DND-41 (cell line): ENCODE results near the gene CERS6.
"Not testable (repeated sequence)": the region's sequence is repeated elsewhere in the genome, so short reads cannot be mapped to it uniquely, and the experiment has no call there.

Experiments
- ATAC-seq: fragments of 200-7000 bp; cut with Tn5 transposase; 3 replicates; pipeline ENCODE4 v1.9.1; 2021; ENCODE audit warnings: low read depth; ENCODE audit not compliant: insufficient read depth
- DNase-seq: peaks from one replicate; pipeline ENCODE4 v3.0.0-alpha.2; 2020
- H2AFZ ChIP-seq: 2 replicates; pipeline ENCODE4 v1.6.0; 2012; ENCODE audit warnings: low read depth, low read length
- H3K27ac ChIP-seq: 2 replicates; pipeline ENCODE4 v1.5.1; 2012; ENCODE audit warnings: low read length, inconsistent platforms
- H3K27me3 ChIP-seq: fragments of 200-600 bp; sonication (generic); 2 replicates; pipeline ENCODE4 v1.6.0; 2012; ENCODE audit warnings: low read length, mild to moderate bottlenecking, inconsistent platforms; ENCODE audit not compliant: insufficient read depth, poor library complexity
- H3K36me3 ChIP-seq: 2 replicates; pipeline ENCODE4 v1.5.1; 2012; ENCODE audit warnings: low read length, inconsistent platforms; ENCODE audit not compliant: insufficient read depth
- H3K4me1 ChIP-seq: 2 replicates; pipeline ENCODE4 v1.5.1; 2012; ENCODE audit warnings: mild to moderate bottlenecking, low read length; ENCODE audit not compliant: insufficient read depth
- H3K4me2 ChIP-seq: 2 replicates; pipeline ENCODE4 v1.6.0; 2012; ENCODE audit warnings: mild to moderate bottlenecking, moderate library complexity, low read length, inconsistent platforms; ENCODE audit not compliant: insufficient read depth
- H3K4me3 ChIP-seq, 2 experiments: fragments of 200-600 bp in 1 of 2; shearing (Covaris generic) in 1 of 2; 2 replicates each; pipeline ENCODE4 v1.5.1; 2012 to 2016; ENCODE audit warnings: inconsistent platforms in 2 of 2, low read length in 2 of 2, mild to moderate bottlenecking in 2 of 2, low read depth in 1 of 2, moderate library complexity in 1 of 2
- H3K79me2 ChIP-seq: 2 replicates; pipeline ENCODE4 v1.6.0; 2012; ENCODE audit warnings: low read length, inconsistent platforms; ENCODE audit not compliant: insufficient read depth
- H3K9ac ChIP-seq: 2 replicates; pipeline ENCODE4 v1.6.0; 2012; ENCODE audit warnings: low read depth, mild to moderate bottlenecking, inconsistent platforms, low read length, moderate library complexity
- H3K9me3 ChIP-seq: 2 replicates; pipeline ENCODE4 v1.5.1; 2012; ENCODE audit warnings: low read length, moderate library complexity, mild to moderate bottlenecking, inconsistent platforms; ENCODE audit not compliant: insufficient read depth, severe bottlenecking
- H4K20me1 ChIP-seq: 2 replicates; pipeline ENCODE4 v1.6.0; 2012; ENCODE audit warnings: low read length; ENCODE audit not compliant: insufficient read depth
- CTCF ChIP-seq: IDR thresholded peaks from 2 replicates; pipeline ENCODE4 v1.5.1; 2012; ENCODE audit warnings: borderline replicate concordance, low read length, moderate library complexity, mild to moderate bottlenecking; ENCODE audit not compliant: poor library complexity, severe bottlenecking; ENCODE audit errors: extremely low read depth
- EZH2 ChIP-seq: IDR thresholded peaks from 3 replicates; pipeline ENCODE4 v1.6.1; 2012; ENCODE audit warnings: borderline replicate concordance, low read depth, mild to moderate bottlenecking, moderate library complexity, low read length, inconsistent platforms; ENCODE audit not compliant: severe bottlenecking

The CERS6 gene

DNA sequence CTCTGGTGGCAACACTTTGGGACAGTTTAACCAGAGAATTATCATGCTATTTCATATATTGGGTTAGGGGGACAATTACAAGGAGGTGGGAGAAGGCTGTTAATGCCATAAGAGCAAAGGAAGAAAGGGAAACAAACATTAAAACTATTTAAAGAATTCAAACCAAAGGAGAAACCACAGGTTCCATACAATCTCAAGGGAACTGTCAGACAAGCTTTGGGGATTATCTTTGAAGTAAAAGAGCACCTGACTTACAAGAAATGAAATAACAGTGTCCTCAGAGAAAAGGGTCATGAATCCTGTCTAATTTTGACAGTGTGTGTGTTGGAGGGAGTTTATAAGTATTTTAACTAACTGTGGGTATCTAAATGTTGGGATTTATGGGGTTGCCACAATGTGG is 44.4 kb downstream of the CERS6 start:
- Histone ChIP-seq H3K9ac (no peak overlapping the region), H4K20me1 (peaks cover 4% of the 10 kb centered on the region; the same call in 1 of the 2 replicates), H3K36me3 (no peaks in the 10 kb centered on the region; the same call in 1 of the 2 replicates), H3K9me3 (peaks cover 3% of the 10 kb centered on the region), H3K4me2 (no peak overlapping the region), H3K4me3 (no peak overlapping the region), H2AFZ (no peak overlapping the region), H3K79me2 (peaks cover 18% of the 10 kb centered on the region), H3K27me3 (no peaks in the 10 kb centered on the region), H3K27ac (no peak overlapping the region), H3K4me1 (no peaks in the 10 kb centered on the region)
- no peak for TF ChIP-seq CTCF
- TF ChIP-seq EZH2: no peak
- DNase-seq: no peak
- no peak for ATAC-seq

GRCh38 chr2:168501466-168502065 is 45.5 kb downstream of the CERS6 start:
- H3K9me3 ChIP-seq: peaks cover 3% of the 10 kb centered on the region
- TF ChIP-seq EZH2 (no peak), CTCF (no peak)
- no peak overlapping the region for H3K27ac ChIP-seq
- no peak overlapping the region for H2AFZ ChIP-seq
- DNase-seq: no peak
- H3K9ac ChIP-seq: no peak overlapping the region
- H3K4me3 ChIP-seq: no peak overlapping the region
- peaks cover 18% of the 10 kb centered on the region for H3K79me2 ChIP-seq
- no peak for ATAC-seq
- no peaks in the 10 kb centered on the region; the same call in 1 of the 2 replicates for H3K36me3 ChIP-seq
- H3K27me3 ChIP-seq: no peaks in the 10 kb centered on the region
- H3K4me2 ChIP-seq: no peak overlapping the region
- H4K20me1 ChIP-seq: peaks cover 11% of the 10 kb centered on the region; the same call in 1 of the 2 replicates
- H3K4me1 ChIP-seq: no peaks in the 10 kb centered on the region

DNA sequence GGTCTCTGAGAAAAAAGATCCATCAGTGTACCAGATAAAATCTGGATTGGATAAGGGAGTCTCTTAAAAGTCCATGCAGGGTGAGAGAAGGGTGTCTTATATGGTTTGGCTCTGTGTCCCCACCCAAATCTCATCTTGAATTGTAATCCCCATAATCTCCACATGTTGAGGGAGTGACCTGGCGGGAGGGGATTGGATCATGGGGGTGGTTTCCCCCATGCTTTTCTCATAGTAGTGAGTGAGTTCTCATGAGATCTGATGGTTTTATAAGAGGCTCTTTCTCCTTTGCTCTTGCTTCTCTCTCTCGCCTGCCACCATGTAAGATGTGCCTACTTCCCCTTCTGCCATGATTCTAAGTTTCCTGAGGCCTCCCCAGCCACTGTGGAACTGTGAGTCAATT is 46.8 kb downstream of the CERS6 start:
- H4K20me1 ChIP-seq: peaks cover 15% of the 10 kb centered on the region; the same call in 1 of the 2 replicates
- peaks cover 21% of the 10 kb centered on the region for H3K79me2 ChIP-seq

DNA sequence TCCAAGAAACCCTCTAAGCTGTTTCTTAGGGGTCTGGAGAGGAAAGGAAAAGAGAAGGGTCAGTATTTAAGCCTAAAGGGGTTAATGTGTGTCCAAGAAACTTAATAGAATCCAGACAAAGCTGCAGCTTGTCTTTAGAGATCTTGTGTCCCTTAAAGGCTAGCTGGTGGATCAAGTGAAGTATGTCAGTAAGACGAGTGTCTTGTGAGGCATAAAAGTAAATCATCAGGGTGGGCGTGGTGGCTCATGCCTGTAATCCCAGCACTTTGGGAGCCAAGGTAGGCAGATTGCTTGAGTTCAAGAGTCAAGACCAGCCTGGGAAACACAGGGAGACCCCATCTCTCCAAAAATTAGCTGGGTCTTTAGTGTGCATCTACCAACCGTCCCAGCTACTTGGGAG is 47.8 kb downstream of the CERS6 start:
- Histone ChIP-seq H2AFZ (no peak overlapping the region), H3K4me2 (no peak overlapping the region), H3K27me3 (no peaks in the 10 kb centered on the region), H3K9ac (no peak overlapping the region), H4K20me1 (peaks cover 15% of the 10 kb centered on the region; the same call in 1 of the 2 replicates), H3K27ac (no peak overlapping the region), H3K4me1 (no peaks in the 10 kb centered on the region), H3K79me2 (peaks cover 23% of the 10 kb centered on the region), H3K36me3 (no peaks in the 10 kb centered on the region), H3K9me3 (peaks cover 3% of the 10 kb centered on the region), H3K4me3 (no peak overlapping the region)
- TF ChIP-seq EZH2 (no peak), CTCF (no peak)
- no peak for ATAC-seq
- DNase-seq: no peak

More for the DNA sequence above, 46.8 kb downstream of the CERS6 start:
- not testable (repeated sequence) for DNase-seq, ATAC-seq, H3K4me2 ChIP-seq, H3K9me3 ChIP-seq, H3K9ac ChIP-seq, H3K4me1 ChIP-seq, H3K36me3 ChIP-seq, H3K27me3 ChIP-seq, H3K27ac ChIP-seq, H2AFZ ChIP-seq, H3K4me3 ChIP-seq
